Left lung (tissue), 10 donors: ENCODE measurements around the gene EEIG2. TPM values are rescaled to one million over a fixed set of nuclear protein-coding genes. Genes with fewer than 3 reads are reported as not detected.

Source experiments
- ATAC-seq: fragments of 200-7000 bp; cut with Tn5 transposase; one replicate; pipeline ENCODE4 v1.9.1; 2020; ENCODE audit warnings: moderate library complexity
- DNase-seq, 4 donors: peaks; one replicate each; pipeline ENCODE4 v3.0.0-alpha.2; 2013 to 2020
- H3K27ac ChIP-seq, 2 donors: fragments of 200-600 bp; sonication (generic) in 1 of 2; one replicate each; pipeline versions ENCODE4 v1.5.0 to v1.8.0; 2020 to 2021
- H3K27me3 ChIP-seq, 2 donors: fragments of 200-600 bp; sonication (generic) in 1 of 2; one replicate each; pipeline versions ENCODE4 v1.5.0 to v1.8.0; 2020 to 2021
- H3K36me3 ChIP-seq, 2 donors: fragments of 200-600 bp; sonication (generic) in 1 of 2; one replicate each; pipeline versions ENCODE4 v1.5.0 to v1.8.0; 2020 to 2021
- H3K4me1 ChIP-seq, 2 donors: fragments of 200-600 bp; one replicate each; pipeline ENCODE4 v1.8.0; 2021
- H3K4me3 ChIP-seq, 2 donors: fragments of 200-600 bp; sonication (generic) in 1 of 2; one replicate each; pipeline versions ENCODE4 v1.5.0 to v1.8.0; 2020 to 2021; ENCODE audit warnings: mild to moderate bottlenecking in 1 of 2
- H3K9me3 ChIP-seq, 2 donors: fragments of 200-600 bp; sonication (generic) in 1 of 2; one replicate each; pipeline versions ENCODE4 v1.5.0 to v1.8.0; 2020 to 2021
- intact Hi-C, 2 donors: fragments of 100-400 bp; cut with DNase I; formaldehyde crosslinking; loops; one replicate each; pipeline versions ENCODE4 v1.11.2 to v1.14.2; 2022
- polyA plus RNA-seq, 6 donors: library from polyadenylated mRNA; unstranded; fragments of 120-200 nt; gene quantifications; one replicate each; pipeline ENCODE4 v1.2.1, GENCODE V29; 2013; ENCODE audit not compliant: insufficient read length in 6 of 6
- total RNA-seq, 2 donors: library from RNA; stranded (reverse); fragmentation: NEBNext Ultra II Directional; extraction: Animal tissue kit (Norgen Biotek cat#: 25700); gene quantifications; one replicate each; pipeline ENCODE4 v1.2.1, GENCODE V29; 2021
- TF ChIP-seq, protein P1 (sequence below), 2 donors: fragments of 200-600 bp; sonication (generic) in 1 of 2; IDR thresholded peaks; one replicate each; pipeline versions ENCODE4 v1.5.0 to v1.8.0; 2021; ENCODE audit warnings: antibody characterized with exemption in 2 of 2
- donor health status: DM: no; HTN: yes; CAD: no.
- donor health status: DM: no; HTN: no; CAD: no.

The EEIG2 gene
- total and polyA plus RNA-seq, 8 donors = 16.4 to 34.8 (median 31.3) TPM

GRCh38 chr1:108521990-108522393 lies 37.9 kb upstream of the EEIG2 start:
- no peaks in the 10 kb centered on the region for H3K4me1 ChIP-seq
- ATAC-seq (no peak), DNase-seq (peak in 2 of 4 donors; percentile 56 to 64)
- H3K27ac ChIP-seq = no peak overlapping the region
- H3K4me3 ChIP-seq = no peak overlapping the region
- H3K9me3 ChIP-seq = peaks cover 0 to 7% of the 10 kb centered on the region in 2 donors
- TF ChIP-seq, protein P1, sequence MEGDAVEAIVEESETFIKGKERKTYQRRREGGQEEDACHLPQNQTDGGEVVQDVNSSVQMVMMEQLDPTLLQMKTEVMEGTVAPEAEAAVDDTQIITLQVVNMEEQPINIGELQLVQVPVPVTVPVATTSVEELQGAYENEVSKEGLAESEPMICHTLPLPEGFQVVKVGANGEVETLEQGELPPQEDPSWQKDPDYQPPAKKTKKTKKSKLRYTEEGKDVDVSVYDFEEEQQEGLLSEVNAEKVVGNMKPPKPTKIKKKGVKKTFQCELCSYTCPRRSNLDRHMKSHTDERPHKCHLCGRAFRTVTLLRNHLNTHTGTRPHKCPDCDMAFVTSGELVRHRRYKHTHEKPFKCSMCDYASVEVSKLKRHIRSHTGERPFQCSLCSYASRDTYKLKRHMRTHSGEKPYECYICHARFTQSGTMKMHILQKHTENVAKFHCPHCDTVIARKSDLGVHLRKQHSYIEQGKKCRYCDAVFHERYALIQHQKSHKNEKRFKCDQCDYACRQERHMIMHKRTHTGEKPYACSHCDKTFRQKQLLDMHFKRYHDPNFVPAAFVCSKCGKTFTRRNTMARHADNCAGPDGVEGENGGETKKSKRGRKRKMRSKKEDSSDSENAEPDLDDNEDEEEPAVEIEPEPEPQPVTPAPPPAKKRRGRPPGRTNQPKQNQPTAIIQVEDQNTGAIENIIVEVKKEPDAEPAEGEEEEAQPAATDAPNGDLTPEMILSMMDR (IDR thresholded peaks at IDR 0.05) = no peak
- intact Hi-C loops = no loop called here
- no peaks in the 10 kb centered on the region for H3K27me3 ChIP-seq
- no peaks in the 10 kb centered on the region for H3K36me3 ChIP-seq

DNA sequence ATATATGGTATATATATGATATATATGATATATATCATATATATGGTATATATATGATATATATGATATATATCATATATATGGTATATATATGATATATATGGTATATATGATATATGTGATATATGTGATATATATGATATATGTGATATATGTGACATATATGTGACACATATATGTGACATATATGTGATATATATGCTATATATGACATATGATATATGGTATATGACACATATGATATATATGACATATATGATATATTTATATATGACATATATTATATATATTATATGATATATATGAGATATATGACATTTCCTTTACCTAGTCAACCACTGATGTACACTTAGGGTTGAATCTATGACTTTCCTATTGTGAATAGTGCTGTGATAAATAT lies 36.1 kb upstream of the EEIG2 start:
- Histone ChIP-seq H3K36me3 (no peaks in the 10 kb centered on the region), H3K4me1 (no peaks in the 10 kb centered on the region), H3K9me3 (peaks cover 0 to 8% of the 10 kb centered on the region in 2 donors), H3K4me3 (no peak overlapping the region), H3K27ac (no peak overlapping the region), H3K27me3 (no peaks in the 10 kb centered on the region)
- intact Hi-C loops = no loop called here
- no peak for DNase-seq
- TF ChIP-seq, protein P1 (IDR thresholded peaks at IDR 0.05) = no peak
- ATAC-seq = no peak

- no peak for ATAC-seq
- DNase-seq = no peak
- Histone ChIP-seq H3K36me3 (no peaks in the 10 kb centered on the region), H3K27ac (no peak overlapping the region), H3K9me3 (peaks cover 0 to 8% of the 10 kb centered on the region in 2 donors), H3K4me1 (no peaks in the 10 kb centered on the region), H3K4me3 (no peak overlapping the region), H3K27me3 (no peaks in the 10 kb centered on the region)
- TF ChIP-seq, protein P1 (IDR thresholded peaks at IDR 0.05) = no peak
- intact Hi-C loops = no loop called here
Observed at GRCh38 chr1:108524676-108525075, 35.2 kb upstream of the EEIG2 start.

DNA sequence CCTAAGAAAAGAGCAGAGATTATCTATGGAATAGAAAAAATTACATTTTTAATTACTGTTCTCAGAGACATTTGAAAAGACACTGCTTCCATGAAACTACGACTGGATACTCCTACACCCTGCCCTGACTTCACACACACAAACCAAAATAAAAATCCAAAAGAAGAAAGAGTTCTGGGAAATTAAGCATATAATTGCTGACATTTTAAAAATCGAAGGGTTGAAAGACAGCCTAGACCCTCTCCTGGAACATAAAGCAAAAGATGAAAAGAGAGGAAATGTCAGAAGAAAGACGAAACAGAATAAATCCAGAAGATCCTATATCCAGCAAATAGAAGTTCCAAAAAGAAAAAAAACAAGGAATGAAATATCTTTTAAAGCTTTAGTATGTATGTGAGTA lies 32.8 kb upstream of the EEIG2 start:
- intact Hi-C loops = no loop called here
- TF ChIP-seq, protein P1 (IDR thresholded peaks at IDR 0.05) = no peak
- Histone ChIP-seq H3K4me1 (no peaks in the 10 kb centered on the region), H3K27me3 (no peaks in the 10 kb centered on the region), H3K9me3 (peaks cover 0 to 8% of the 10 kb centered on the region in 2 donors), H3K4me3 (no peak overlapping the region), H3K27ac (no peak overlapping the region), H3K36me3 (no peaks in the 10 kb centered on the region)
- DNase-seq (no peak), ATAC-seq (no peak)

- Histone ChIP-seq H3K27me3 (no peaks in the 10 kb centered on the region), H3K27ac (no peak overlapping the region), H3K4me1 (no peaks in the 10 kb centered on the region), H3K9me3 (peaks cover 0 to 8% of the 10 kb centered on the region in 2 donors), H3K4me3 (no peak overlapping the region), H3K36me3 (no peaks in the 10 kb centered on the region)
- TF ChIP-seq, protein P1 (IDR thresholded peaks at IDR 0.05) = no peak
- no peak for DNase-seq
- no peak for ATAC-seq
- intact Hi-C loops = no loop called here
Observed at GRCh38 chr1:108527837-108528236, 32.1 kb upstream of the EEIG2 start.
